Inflammatory macrophage treated with lipopolysaccharide for 1 hour (primary cell): ENCODE results near the gene YY2.
A peak's percentile ranks its signal among the peaks of the same experiment; 100 is the strongest.

ENCODE experiments used
- DNase-seq, 2 donors: peaks; one replicate each; pipeline ENCODE4 v3.0.0-alpha.2; 2020 to 2022

YY2 gene

DNA sequence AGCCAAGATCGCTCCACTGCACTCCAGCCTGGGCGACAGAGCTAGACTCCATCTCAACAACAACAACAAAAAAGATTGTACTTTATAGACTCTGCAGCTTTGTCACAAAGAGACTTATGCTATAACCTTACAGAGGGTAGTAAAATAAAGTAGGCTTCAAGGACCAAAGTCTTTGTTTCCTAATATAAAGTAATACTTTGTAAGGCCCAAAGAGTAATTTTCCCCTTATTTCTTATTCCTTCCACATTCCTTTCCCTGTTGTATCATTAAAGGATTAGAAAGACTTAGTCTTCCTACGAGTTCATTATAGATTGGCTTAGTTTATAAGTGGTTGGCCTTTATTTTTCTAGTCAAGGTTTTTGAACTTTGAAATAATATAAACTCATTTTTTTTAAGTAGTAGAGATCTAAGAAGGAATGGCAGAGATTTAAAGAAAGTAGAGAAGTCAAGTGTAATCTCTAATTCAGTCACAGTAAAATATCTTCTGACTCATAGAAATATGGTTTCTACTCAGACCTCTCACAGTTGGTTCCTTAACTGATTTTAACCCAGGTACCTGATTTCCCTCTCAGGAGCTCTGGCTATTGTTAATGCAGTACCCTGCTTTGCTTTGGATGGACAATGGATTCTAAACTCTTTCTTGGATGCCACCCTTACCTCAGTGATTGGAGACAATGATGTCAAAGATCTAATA, 26.2 kb downstream of the YY2 start:
- DNase-seq = no peak

DNA sequence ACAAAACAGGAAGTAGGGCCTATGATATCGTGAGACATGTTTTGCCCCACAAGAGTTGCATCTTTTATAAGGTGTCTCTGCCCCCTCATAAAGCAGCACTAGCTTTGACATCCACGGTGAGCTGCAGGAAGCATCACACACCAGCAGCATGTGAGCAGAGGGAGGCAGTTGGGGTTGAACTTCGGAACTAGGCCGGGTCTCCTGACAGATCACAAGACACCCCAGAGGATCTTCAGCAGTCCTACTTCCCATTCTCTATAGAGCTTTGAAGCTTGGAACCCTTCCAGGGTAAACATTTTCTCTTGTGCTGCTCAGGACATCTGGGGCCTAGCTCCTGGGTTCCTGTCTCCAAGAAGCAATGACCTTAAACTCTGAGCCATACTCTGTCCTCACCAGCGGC, 27.5 kb downstream of the YY2 start:
- peak in 1 of 2 donors; percentile 47 for DNase-seq

- DNase-seq = no peak
Measured at GRCh38 chrX:21885568-21885967, 29.8 kb downstream of the YY2 start.

DNA sequence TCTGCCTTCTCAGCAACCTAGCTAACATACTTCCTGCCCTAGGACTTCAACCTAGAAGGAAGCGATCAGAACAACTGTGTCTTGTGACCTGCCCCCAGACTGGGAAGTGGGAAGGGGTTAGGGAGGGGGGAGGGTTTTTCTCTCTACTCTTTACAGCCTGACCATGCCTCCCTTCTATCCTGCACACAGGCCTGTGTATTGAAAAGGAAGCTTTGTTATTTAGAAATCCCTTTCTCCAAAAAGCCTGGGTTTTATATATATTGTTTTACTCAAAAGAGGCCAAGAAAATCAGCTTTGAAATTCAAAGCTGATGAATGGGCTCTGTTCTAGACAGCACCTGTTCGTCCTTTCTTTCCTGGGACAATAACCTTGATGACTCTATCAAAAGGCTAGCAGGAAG, 49.5 kb downstream of the YY2 start:
- DNase-seq = no peak

- no peak for DNase-seq
Measured at GRCh38 chrX:21905953-21906352, 50.2 kb downstream of the YY2 start.

GRCh38 chrX:21907260-21907659, 51.5 kb downstream of the YY2 start:
- DNase-seq = no peak
